GM12878 (cell line): ENCODE data around the gene TACC2.

Experiments
- CTCF ChIP-seq, 3 experiments: IDR thresholded peaks in 2 of 3; conservative IDR thresholded peaks in 1 of 3; 2 replicates each; pipeline ENCODE4 v1.5.1; 2011; ENCODE audit warnings: low read depth in 3 of 3, low read length in 3 of 3, mild to moderate bottlenecking in 3 of 3, control low read depth in 2 of 3, moderate library complexity in 2 of 3, inconsistent platforms in 1 of 3, mixed read lengths in 1 of 3; ENCODE audit not compliant: control insufficient read depth in 2 of 3, insufficient read depth in 1 of 3; ENCODE audit errors: extremely low read depth in 1 of 3
- E2F4 ChIP-seq: IDR thresholded peaks from 2 replicates; pipeline ENCODE4 v1.6.1; 2012; ENCODE audit warnings: low read depth, low read length, improper control_type of control experiment
- EP300 ChIP-seq, 2 experiments: fragments of 150-350 bp in 1 of 2; IDR thresholded peaks; 2 replicates each; pipeline ENCODE4 v1.6.1; 2011 to 2012; ENCODE audit warnings: low read depth in 2 of 2, low read length in 2 of 2, borderline replicate concordance in 1 of 2, improper control_type of control experiment in 1 of 2, inconsistent platforms in 1 of 2; ENCODE audit not compliant: control insufficient read depth in 1 of 2
- FOXK2 ChIP-seq: fragments of 450-650 bp; IDR thresholded peaks from 2 replicates; pipeline ENCODE4 v1.6.1; 2017; ENCODE audit warnings: mild to moderate bottlenecking, moderate library complexity
- FOXM1 ChIP-seq: IDR thresholded peaks from 2 replicates; pipeline ENCODE4 v1.6.1; 2012; ENCODE audit warnings: low read depth, mild to moderate bottlenecking, inconsistent platforms, low read length, moderate library complexity
- HDAC2 ChIP-seq: fragments of 200-600 bp; sonication (generic); IDR thresholded peaks from 2 replicates; pipeline ENCODE4 v1.6.1; 2017
- MEF2A ChIP-seq: IDR thresholded peaks from 2 replicates; pipeline ENCODE4 v1.6.1; 2011; ENCODE audit warnings: low read depth, mild to moderate bottlenecking, low read length, moderate library complexity; ENCODE audit not compliant: insufficient read depth
- NR2F1 ChIP-seq: fragments of 450-650 bp; conservative IDR thresholded peaks from 2 replicates; pipeline ENCODE4 v1.6.1; 2017; ENCODE audit warnings: mild to moderate bottlenecking
- PAX8 ChIP-seq: fragments of 450-650 bp; IDR thresholded peaks from 2 replicates; pipeline ENCODE4 v1.6.1; 2017; ENCODE audit warnings: mild to moderate bottlenecking, moderate library complexity
- RFX5 ChIP-seq: IDR thresholded peaks from 2 replicates; pipeline ENCODE4 v1.6.1; 2011; ENCODE audit warnings: low read depth, low read length, improper control_type of control experiment
- SIN3A ChIP-seq: IDR thresholded peaks from 2 replicates; pipeline ENCODE4 v1.6.1; 2012; ENCODE audit warnings: low read depth, low read length, improper control_type of control experiment
- ZNF274 ChIP-seq: IDR thresholded peaks from one replicate; pipeline ENCODE4 v1.8.0; 2011; ENCODE audit not compliant: insufficient read length, insufficient read depth

GRCh38 chr10:122044045-122044661 lies 55.2 kb downstream of the TACC2 start:
- TF ChIP-seq MEF2A (no peak), FOXM1 (no peak), CTCF (IDR thresholded peaks at IDR 0.05 in 2 of 3, conservative IDR thresholded peaks at IDR 0.05 in 1 of 3; ENCODE audit: control insufficient read depth in 2 of 3, extremely low read depth in 1 of 3, insufficient read depth in 1 of 3, low read depth in 3 of 3, low read length in 3 of 3) (no peak), HDAC2 (no peak), ZNF274 (no peak), PAX8 (no peak), EP300 (IDR thresholded peaks at IDR 0.05; ENCODE audit: borderline replicate concordance in 1 of 2, control insufficient read depth in 1 of 2, low read depth in 2 of 2, low read length in 2 of 2) (no peak), FOXK2 (no peak), SIN3A (no peak), E2F4 (no peak), RFX5 (no peak), NR2F1 (no peak)
